PC-3 (cell line): Measurements from ENCODE around the gene IL21R.
A peak's percentile ranks its signal among the peaks of the same experiment; 100 is the strongest.

Source experiments
- CTCF ChIP-seq: fragments of 300-600 bp; sonication (generic); conservative IDR thresholded peaks from 2 replicates; pipeline ENCODE4 v1.5.1; 2017; ENCODE audit warnings: antibody characterized with exemption, low read depth, mild to moderate bottlenecking, low read length
- EZH2 ChIP-seq: fragments of 300-600 bp; sonication (generic); IDR thresholded peaks from one replicate; pipeline ENCODE4 v1.6.1; 2017; ENCODE audit warnings: antibody characterized with exemption, mild to moderate bottlenecking, low read length; ENCODE audit not compliant: unreplicated experiment
- EZH2phosphoT487 ChIP-seq: fragments of 300-600 bp; sonication (generic); IDR thresholded peaks from 2 replicates; pipeline ENCODE4 v1.6.1; 2018; ENCODE audit warnings: mild to moderate bottlenecking, antibody characterized with exemption, low read length, borderline replicate concordance

GRCh38 chr16:27374804-27375425, 27.1 kb upstream of the IL21R start:
- TF ChIP-seq CTCF = peak; percentile 53
- TF ChIP-seq EZH2phosphoT487 = no peak
- TF ChIP-seq EZH2 = no peak
